Activated CD8-positive, alpha-beta memory T cell treated with anti-CD3 and anti-CD28 coated beads for 4 hours (primary cell): ENCODE measurements around the gene CDK5.
"Not testable (repeated sequence)": the region's sequence is repeated elsewhere in the genome, so short reads cannot be mapped to it uniquely, and the experiment has no call there.

Source experiments
- DNase-seq, 2 donors: peaks; one replicate each; pipeline ENCODE4 v3.0.0-alpha.2; 2020; ENCODE audit warnings: low read depth in 2 of 2

Gene CDK5

DNA sequence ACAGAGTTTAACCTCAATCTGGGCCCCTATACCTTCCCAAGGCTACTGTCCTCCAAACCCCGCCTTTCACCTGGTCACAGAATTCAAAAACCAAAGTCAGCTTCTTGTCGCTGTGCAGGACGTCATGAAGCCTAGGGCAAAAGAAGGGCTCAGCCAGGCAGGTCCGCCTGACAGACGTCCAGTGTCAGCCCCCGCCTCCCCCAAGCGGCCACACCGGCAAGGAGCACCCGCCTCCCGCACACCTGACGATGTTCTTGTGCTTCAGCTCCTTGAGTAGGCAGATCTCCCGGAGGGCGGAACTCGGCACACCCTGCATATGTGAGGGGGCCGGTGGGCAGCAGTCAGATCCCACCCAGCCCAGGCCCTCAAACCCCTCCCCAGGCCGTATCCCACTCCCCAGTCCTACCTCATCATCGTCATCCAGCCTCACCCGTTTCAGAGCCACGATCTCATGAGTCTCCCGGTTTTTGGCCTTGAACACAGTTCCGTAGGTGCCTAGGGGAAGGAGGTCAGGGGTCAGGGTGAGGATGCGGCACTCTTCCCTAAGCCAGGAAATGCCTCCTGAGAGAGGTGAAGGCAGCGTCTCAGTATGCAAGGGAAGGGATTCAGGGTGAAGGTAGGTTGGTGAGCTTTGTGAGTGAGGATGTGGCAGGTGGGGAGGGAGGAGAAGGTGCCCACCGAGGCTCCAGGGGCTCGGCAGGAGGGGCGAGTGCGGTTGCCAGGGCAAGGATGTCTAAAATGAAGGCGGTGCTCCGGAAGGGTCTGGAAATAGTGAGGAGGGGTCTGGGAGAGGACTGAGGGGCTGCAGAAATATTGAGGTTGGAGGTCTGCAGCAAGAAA is 811 bp downstream of the CDK5 start:
- DNase-seq, result no peak

DNA sequence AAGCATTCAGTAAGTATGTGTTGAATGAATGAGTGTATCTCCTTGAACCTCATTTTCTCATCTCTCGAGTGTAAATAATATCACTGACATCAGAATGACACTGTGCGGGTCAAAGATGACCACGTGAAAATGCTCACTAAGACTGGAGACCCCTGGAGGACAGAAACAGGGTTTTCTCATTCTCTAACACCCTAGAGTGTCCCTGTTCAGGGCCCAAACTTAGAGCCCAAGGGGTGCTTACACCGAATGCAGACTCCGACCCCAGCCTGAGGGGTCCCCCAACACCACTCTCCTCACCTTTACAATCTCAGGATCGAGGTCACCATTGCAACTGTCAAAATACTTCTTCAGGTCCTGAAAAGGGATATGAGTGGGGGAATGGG is 1.4 kb downstream of the CDK5 start:
- DNase-seq, result no peak

DNA sequence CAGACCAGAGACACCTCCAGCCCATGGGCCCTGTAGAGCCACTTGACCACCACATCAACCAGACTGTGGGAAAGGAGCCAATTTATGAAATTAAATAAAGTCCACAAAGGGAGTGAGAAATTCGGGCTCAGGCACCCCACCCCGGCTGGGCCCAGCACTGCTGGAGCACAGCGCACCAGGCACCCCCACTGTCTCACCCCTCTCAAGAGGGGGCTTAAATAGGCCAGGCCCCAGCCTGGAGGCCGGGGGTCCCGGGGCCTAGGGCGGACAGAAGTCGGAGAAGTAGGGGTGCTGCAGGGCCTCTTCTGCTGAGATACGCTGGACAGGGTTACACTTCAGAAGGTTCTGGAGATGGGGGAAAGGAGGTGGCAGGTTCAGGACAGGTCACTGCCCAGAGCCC is 3.9 kb downstream of the CDK5 start:
- DNase-seq, result no peak

DNA sequence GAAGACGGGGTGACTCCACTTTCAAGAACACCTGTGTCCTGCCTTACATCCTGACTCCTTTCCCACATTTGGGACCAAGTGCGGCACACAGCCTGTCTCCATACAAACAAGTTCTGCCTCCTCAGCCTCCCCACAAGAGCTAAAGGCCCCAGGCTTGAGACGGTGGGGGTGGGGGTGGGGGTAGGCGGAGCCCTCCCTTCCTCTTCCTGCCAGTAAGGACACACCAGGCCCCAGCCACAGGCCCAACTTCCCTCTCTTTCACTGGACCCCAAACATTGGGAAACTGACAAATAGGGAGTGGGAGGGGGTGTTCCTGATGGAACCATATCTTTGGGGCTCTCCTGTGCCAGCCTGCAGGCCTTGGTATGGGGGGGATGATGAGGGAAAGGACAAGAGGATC is 4.6 kb downstream of the CDK5 start:
- DNase-seq, result no peak

DNA sequence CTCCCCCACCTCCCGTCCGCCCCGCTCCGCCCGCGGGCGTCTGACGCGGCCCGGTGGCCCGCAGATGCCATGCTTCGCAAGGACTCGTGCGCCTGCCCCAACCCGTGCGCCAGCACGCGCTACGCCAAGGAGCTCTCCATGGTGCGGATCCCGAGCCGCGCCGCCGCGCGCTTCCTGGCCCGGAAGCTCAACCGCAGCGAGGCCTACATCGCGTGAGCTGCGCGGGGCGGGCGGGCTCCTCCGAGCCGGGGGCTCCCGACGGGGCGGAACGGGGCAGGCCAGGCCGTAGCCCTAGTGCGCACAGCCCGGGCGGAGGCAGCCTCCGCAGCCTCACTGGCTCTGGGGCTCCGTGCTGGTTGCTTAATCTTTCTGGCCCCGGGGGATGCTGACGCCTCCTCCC is 6.6 kb downstream of the CDK5 start:
- no peak for DNase-seq

DNA sequence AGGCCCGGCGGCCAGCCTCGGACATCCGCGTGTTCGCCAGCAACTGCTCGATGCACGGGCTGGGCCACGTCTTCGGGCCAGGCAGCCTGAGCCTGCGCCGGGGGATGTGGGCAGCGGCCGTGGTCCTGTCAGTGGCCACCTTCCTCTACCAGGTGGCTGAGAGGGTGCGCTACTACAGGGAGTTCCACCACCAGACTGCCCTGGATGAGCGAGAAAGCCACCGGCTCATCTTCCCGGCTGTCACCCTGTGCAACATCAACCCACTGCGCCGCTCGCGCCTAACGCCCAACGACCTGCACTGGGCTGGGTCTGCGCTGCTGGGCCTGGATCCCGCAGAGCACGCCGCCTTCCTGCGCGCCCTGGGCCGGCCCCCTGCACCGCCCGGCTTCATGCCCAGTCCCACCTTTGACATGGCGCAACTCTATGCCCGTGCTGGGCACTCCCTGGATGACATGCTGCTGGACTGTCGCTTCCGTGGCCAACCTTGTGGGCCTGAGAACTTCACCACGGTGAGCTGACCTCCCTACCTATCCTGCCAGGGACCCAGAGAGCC is 8.7 kb downstream of the CDK5 start:
- DNase-seq, result no peak

DNA sequence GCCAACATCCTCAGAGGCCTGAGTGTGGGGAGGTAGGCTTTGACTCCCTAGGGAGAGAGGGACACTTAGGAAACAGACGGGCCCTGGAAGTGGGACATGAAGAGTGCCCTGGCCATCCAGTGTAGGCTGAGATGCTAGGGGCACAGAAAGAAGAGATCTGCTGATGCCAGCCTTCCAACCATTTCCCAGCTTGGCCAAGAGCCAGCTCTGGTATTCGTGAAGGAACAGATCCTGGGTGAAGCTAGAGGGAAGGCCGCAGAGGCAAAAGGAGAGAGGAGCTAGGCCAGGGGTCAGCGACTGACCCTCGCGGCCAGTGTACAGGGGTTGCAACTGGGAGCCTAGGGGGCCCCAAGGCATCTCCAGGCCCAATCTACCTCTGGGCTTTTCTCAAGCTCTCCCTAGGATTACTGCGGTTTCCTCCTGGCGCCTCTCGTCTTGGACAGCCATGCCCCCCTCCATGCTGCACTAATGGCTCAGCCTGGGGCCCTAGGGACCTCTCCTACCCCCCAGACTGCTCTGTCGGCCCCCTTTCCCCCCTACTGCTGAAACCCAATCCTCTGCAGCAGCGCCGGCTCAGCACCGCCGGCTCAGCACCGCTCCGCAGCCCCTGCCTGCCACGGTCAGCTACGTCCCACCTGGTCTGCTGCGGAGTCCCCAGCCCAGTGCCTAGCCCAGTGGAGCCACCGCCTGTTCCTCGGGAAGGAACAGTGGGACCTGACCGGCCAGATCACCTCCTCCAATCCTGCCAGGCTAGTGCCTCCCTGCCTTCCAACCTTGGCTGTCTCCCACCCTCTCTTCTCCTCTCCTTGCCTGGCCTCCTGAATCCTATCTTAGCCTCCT is 9.5 kb downstream of the CDK5 start, which contains the start of gene ASIC3:
TSS of gene ASIC3 (plus strand) at position 556 of the 840 bp plus-strand sequence. CDS start 355 bp downstream, outside the sequence.
- no peak for DNase-seq

DNA sequence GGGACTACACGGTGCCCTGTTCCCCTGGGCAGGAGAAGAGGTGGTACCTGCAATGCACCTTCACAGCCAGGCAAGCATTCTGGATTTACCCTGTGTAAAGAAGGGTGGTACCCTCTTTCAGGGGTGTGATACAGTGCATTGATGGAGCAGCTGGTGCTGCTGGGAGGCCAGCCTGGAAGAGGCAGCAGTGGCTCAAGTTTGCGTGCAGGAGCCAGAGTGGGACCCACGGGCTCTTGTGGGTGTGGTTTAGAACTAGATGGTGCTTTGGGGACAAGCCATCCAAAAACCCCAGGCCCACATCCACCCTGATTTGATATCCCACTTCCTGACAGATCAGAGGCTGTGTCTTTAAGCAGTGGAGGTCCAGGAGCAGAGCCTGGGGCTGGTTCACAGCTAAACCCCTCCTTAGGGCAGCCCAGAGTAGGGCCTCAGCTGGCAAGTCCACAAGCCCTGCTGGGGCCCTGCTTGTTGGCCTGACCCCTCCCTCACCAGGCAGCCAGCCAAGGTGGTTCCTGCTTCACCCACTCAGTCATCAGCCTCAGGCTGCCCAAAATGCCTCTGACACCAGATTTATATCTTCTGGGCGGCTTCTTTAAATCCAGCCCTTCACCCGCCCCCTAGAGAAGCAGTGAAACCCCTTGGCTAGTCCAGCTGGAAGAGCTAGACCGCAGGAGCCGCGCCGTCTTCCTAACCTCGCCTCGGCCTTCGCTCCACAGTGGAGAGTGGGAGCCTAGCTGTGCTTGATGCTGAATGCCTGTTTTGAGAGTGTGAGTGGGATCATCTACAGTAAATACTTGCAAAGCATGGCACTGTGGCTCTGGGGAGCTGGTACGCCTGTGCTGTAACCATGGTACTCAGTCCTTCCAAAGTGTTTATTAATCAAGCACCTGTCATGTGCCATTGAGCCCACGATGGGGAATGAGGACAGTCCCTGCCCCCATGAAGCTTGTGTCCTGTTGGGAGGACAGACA is 10.8 kb downstream of the CDK5 start:
- no peak for DNase-seq

DNA sequence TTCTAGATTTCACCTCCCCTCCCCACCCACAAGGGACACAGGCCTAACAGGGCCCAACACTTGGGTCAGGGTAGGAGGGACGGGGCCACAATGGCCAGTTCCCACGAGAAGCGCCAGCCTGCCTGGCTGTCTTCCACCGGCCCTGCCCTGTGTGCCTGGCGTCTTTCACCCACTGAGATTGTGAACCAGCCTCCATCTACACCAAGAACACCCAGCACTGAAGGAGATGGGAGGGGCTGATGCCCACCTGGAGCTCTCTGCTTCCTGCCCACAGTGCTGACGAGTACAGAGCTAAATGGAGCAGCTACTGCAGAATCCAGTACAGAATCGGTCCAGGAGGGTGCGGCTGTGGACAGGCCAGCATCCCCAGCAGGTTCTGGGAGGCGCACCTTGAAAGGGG is 11.7 kb downstream of the CDK5 start:
- no peak for DNase-seq

DNA sequence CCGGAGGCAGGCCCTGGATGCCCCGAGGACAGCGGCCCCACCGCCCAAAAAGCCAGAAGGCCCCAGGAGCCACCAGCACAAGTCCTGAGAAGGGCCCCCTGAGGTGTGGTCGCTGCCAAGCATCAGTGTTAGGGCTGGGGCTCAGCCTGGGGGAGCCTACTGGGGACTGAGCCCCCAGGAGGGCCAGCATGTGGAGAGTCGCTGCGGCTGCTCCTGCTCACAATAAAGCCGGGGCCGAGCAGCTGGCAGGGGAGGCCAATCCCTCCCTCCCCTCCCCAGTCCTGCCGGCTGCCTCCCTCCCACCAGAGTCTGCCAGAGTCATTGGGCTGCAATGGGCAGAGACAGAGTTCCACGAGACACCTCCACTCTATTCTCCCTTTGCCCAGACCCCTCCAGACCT is 12.4 kb downstream of the CDK5 start:
- no peak for DNase-seq

DNA sequence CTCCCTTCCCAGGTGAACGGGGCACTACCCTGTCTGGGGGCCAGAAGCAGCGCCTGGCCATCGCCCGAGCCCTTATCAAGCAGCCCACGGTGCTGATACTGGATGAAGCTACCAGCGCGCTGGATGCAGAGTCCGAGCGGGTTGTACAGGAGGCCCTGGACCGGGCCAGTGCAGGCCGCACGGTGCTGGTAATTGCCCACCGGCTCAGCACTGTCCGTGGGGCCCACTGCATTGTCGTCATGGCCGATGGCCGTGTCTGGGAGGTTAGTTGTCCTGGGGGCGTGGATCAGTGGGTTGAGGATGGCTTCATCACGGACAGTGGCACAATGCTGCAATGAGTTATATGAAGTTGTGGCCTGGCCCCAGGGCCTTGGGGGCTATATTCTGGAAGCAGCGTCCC is 13.7 kb downstream of the CDK5 start:
- DNase-seq, result no peak

DNA sequence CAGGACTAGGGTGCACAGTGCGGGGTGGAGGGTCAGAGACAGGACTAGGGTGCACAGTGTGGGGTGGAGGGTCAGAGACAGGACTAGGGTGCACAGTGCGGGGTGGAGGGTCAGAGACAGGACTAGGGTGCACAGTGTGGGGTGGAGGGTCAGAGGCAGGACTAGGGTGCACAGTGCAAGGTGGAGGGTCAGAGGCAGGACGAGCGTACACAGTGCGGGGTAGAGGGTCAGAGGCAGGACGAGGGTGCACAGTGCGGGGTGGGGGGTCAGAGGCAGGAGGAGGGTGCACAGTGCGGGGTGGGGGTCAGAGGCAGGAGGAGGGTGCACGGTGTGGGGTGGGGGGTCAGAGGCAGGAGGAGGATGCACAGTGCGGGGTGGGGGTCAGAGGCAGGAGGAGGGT is 14.2 kb downstream of the CDK5 start:
- DNase-seq, result not testable (repeated sequence)

DNA sequence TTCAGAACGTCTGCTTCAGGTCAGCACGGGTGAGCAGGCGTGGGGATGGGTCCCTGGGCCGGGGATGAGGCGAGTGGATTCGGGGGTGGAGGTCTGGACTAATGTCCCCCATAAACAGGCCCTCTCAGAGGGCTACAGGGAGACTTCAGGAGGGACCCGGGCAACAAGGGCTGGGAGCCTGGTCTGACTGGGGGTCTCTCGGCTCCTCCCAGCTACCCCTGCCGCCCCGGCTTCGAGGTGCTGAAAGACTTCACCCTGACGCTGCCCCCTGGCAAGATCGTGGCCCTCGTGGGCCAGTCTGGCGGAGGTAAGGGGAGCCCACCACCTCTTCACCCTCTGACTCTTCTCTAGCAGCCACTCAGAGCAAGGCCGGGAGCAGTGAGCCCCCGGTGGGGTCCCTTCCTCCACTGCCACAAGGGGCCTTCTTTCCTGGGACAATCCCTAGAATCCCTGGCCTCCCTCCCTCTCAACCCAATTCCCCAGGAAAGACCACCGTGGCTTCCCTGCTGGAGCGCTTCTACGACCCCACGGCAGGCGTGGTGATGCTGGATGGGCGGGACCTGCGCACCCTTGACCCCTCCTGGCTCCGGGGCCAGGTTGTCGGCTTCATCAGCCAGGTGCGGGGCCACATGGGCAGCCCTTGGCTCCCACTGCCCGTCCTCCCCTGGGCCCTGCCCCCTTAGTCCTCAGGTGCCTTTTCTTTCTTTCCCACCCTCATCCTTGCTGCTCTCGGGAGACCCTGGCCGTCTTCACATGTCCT is 16.9 kb downstream of the CDK5 start:
- DNase-seq, result no peak

DNA sequence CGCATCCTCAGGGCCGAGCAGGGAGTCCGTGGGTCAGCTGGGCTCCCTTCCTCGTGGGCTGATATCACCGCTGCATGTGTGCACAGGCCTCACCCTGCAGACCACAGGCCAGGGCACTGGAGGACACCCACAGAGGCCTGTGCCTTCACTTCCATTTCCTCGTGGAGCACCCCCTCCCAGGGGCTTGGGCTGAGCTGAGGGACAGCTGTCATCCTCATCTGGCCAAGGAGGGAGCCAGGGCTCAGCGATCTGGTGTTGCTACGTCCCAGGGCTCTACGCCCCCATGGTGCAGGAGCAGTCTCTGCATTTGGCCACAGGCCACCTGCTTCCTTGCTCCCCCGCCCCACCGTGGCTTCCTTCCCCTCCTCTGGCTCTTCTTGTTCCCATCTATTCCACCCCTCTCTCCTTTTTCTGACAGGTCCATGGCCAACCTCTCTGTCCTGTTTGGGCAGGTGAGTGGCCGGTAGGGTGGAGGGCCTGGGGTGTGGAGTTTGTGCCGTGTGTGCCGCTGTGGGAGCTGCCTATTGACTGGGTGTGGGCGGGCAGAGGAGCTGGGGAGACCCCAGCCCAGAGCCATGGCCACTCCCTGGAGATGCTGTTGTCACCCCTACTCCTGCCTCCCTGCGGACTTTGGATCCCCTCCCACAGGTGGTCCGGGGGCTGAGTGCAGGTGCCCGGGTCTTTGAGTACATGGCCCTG is 17.7 kb downstream of the CDK5 start:
- DNase-seq, result no peak

DNA sequence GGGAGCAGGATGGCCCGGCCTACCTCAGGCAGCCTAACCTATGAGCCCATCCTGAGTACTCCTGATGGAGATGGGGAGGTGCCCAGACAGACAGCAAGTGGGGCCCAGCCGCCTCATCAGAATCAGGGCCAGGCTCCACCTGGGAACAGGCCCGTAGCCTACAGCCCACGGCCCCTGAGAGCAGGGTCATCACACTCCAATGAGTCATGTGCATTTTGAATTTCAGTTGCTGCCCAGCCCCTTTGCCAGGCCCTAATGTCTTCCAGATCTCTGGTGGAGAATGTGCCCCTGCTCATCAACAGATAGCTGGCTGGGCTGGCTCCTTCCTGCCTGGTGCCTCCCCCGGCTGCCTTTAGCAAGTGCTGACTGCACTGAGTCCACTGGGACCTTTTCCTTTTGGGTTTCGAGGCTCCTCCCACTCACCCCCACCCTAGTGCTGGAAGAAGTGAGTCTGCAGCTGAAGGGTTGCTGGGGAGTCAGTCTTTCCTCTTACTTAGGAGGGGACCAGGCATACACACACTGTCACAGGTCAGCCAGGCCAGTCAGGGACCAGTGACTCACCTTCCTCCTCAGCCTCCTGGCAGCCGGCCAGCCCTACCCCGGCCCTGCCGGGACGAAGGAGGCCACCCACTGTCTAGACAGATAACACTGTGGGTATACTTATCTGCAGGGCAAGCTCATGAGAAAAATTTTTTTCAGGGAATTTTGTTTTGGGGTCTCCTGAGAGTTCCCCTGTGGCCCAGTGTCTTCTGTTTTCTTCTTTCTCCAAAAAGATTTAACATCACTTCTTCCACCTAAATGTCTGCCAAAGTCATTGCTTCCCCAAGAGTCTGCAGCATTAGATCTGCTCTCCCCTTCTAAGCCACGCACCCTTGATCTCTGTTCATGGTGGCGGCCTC is 18.5 kb downstream of the CDK5 start:
- peak; percentile 53 to 64 for DNase-seq

DNA sequence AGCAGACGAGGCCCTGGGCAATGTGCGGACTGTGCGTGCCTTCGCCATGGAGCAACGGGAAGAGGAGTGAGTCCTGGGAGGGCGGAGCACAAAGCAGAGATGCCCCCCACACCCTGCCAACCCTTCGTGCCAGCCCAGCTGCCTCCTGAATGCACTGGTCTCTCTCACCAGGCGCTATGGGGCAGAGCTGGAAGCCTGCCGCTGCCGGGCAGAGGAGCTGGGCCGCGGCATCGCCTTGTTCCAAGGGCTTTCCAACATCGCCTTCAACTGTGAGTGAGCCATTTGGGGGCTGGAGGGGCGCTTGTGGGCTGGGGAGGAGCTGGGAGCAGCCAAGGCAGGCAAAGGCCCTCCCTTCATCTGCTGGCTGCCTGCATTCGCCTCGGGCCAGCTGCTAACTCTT is 21.8 kb downstream of the CDK5 start:
- no peak for DNase-seq

DNA sequence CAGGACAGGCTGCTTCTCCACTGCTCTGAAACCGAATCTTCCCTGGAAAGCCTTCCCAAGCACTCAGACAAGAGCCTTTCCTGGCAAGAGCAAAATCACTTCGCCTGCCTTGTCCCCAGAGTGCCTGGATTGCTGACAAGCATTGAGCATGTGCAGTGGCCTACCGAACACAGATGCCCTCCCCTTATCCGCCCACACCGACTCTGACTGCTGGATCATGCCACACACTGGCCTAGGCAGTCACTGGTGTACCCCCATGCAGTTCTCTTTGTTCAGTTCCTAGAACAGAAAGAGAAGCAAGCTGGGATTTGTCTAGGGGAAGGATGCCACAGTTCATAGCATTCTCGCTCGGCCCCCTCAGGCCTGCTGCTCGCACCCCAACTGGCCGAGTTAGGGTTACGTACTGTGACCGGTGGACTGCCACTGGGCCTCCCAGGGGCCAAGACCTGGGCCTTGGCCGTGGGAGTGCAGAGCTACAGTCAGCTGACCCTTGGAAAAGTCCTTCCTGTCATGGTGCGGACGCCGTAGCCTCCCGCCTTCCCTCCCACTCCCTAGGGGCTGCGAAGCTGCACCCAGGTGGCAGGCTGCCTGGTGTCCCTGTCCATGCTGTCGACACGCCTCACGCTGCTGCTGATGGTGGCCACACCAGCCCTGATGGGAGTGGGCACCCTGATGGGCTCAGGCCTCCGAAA is 22.5 kb downstream of the CDK5 start:
- no peak for DNase-seq

DNA sequence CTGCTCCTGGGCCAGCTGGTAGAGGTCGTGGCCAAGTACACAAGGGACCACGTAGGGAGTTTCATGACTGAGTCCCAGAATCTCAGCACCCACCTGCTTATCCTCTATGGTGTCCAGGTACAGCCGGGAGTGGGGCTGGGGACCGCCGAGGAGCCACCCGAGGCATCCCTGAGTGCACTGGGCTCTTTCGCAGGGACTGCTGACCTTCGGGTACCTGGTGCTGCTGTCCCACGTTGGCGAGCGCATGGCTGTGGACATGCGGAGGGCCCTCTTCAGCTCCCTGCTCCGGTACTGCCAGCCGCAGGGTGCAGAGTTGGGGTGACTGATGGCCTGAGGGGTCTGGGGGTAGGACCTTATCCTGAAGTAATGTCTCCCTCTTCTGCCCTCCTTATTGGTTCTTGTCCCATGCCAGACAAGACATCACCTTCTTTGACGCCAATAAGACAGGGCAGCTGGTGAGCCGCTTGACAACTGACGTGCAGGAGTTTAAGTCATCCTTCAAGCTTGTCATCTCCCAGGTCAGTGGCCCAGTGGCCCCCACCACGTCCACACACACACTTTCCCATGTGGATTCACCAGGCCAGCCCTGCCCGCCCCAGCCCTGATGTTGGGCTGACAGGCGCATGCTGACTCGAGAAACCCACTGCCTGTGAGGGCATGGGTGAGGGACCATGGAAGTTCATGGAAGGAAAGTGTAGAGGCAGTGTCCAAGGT is 23.2 kb downstream of the CDK5 start:
- DNase-seq, result no peak
